WTC11 (cell line): Measurements from ENCODE around the gene SPEF1. TPM values are rescaled to one million over a fixed set of nuclear protein-coding genes. Genes with fewer than 3 reads are reported as not detected.

Experiments
- ATAC-seq: fragments of 200-7000 bp; cut with Tn5 transposase; 2 replicates; pipeline ENCODE4 v1.10.0; 2021; ENCODE audit warnings: mild to moderate bottlenecking, moderate library complexity
- CTCF ChIA-PET: fragments of 300-600 bp; sonication (Branson Sonifier 250); formaldehyde crosslinking; loops from one replicate; lab custom pipeline; 2021; ENCODE audit warnings: antibody characterized with exemption; lab: Charles Lee
- POLR2A ChIA-PET: fragments of 350-600 bp; sonication (Branson Sonifier 250); formaldehyde crosslinking; loops from one replicate; lab custom pipeline; 2021; ENCODE audit warnings: antibody characterized with exemption; lab: Charles Lee
- DNase-seq: peaks from one replicate; pipeline ENCODE4 v3.0.0; 2021; ENCODE audit warnings: low spot score
- H3K27ac Mint-ChIP-seq: 2 replicates; pipeline ENCODE4 v1.8.0; 2021; ENCODE audit warnings: mixed read lengths
- H3K27me3 Mint-ChIP-seq: 2 replicates; pipeline ENCODE4 v1.8.0; 2021; ENCODE audit warnings: low read depth, mild to moderate bottlenecking, moderate library complexity, mixed read lengths
- H3K36me3 Mint-ChIP-seq: 2 replicates; pipeline ENCODE4 v1.8.0; 2021; ENCODE audit warnings: mixed read lengths
- H3K4me1 Mint-ChIP-seq: 2 replicates; pipeline ENCODE4 v1.8.0; 2022; ENCODE audit warnings: mixed read lengths
- H3K4me3 Mint-ChIP-seq: 2 replicates; pipeline ENCODE4 v1.8.0; 2021; ENCODE audit warnings: mild to moderate bottlenecking, moderate library complexity, mixed read lengths
- H3K9me3 Mint-ChIP-seq: 2 replicates; pipeline ENCODE4 v1.8.0; 2021; ENCODE audit warnings: mixed read lengths
- ARID4B ChIP-seq: sonication (generic); formaldehyde crosslinking; IDR thresholded peaks from 2 replicates; pipeline ENCODE4 v1.8.0; 2023; ENCODE audit warnings: missing genetic modification reagents, mild to moderate bottlenecking, borderline replicate concordance
- ATF1 ChIP-seq: sonication (generic); formaldehyde crosslinking; IDR thresholded peaks from 2 replicates; pipeline ENCODE4 v1.8.1; 2023; ENCODE audit warnings: mild to moderate bottlenecking, moderate library complexity, missing genetic modification reagents
- ATF6 ChIP-seq: sonication (generic); formaldehyde crosslinking; IDR thresholded peaks from 2 replicates; pipeline ENCODE4 v1.8.1; 2023; ENCODE audit warnings: mild to moderate bottlenecking, missing genetic modification reagents
- CBFB ChIP-seq: sonication (generic); formaldehyde crosslinking; IDR thresholded peaks from 2 replicates; pipeline ENCODE4 v1.8.1; 2022; ENCODE audit warnings: mild to moderate bottlenecking, low read depth, missing genetic modification reagents
- CREB1 ChIP-seq: sonication (generic); formaldehyde crosslinking; IDR thresholded peaks from 2 replicates; pipeline ENCODE4 v1.8.0; 2023; ENCODE audit warnings: mild to moderate bottlenecking, missing genetic modification reagents
- E2F1 ChIP-seq: sonication (generic); formaldehyde crosslinking; IDR thresholded peaks from 2 replicates; pipeline ENCODE4 v1.8.0; 2022; ENCODE audit warnings: mild to moderate bottlenecking, missing genetic modification reagents
- ESRRA ChIP-seq: sonication (generic); formaldehyde crosslinking; IDR thresholded peaks from 2 replicates; pipeline ENCODE4 v1.8.1; 2022; ENCODE audit warnings: mild to moderate bottlenecking, missing genetic modification reagents, borderline replicate concordance
- GTF2I ChIP-seq: fragments of 250-450 bp; sonication (Bioruptor Pico); conservative IDR thresholded peaks from 2 replicates; pipeline ENCODE4 v1.4.0; 2021; ENCODE audit warnings: mild to moderate bottlenecking
- HMGA2 ChIP-seq: fragments of 250-450 bp; sonication (Bioruptor Pico); IDR thresholded peaks from 2 replicates; pipeline ENCODE4 v1.4.0; 2021; ENCODE audit warnings: mild to moderate bottlenecking, moderate library complexity
- JUN ChIP-seq: sonication (generic); formaldehyde crosslinking; IDR thresholded peaks from 2 replicates; pipeline ENCODE4 v1.8.0; 2023; ENCODE audit warnings: mild to moderate bottlenecking, missing genetic modification reagents
- MYBL2 ChIP-seq: sonication (generic); formaldehyde crosslinking; IDR thresholded peaks from 2 replicates; pipeline ENCODE4 v1.8.1; 2023; ENCODE audit warnings: mild to moderate bottlenecking, moderate library complexity, missing genetic modification reagents
- OVOL2 ChIP-seq: fragments of 250-450 bp; sonication (Bioruptor Pico); IDR thresholded peaks from 2 replicates; pipeline ENCODE4 v1.9.0; 2021; ENCODE audit warnings: mild to moderate bottlenecking, borderline replicate concordance
- STAT6 ChIP-seq: sonication (generic); formaldehyde crosslinking; conservative IDR thresholded peaks from 2 replicates; pipeline ENCODE4 v1.8.1; 2023; ENCODE audit warnings: mild to moderate bottlenecking, low read depth, missing genetic modification reagents, moderate library complexity
- TEAD4 ChIP-seq: sonication (generic); formaldehyde crosslinking; IDR thresholded peaks from 2 replicates; pipeline ENCODE4 v1.8.0; 2022; ENCODE audit warnings: mild to moderate bottlenecking, missing genetic modification reagents
- TP53 ChIP-seq: sonication (generic); formaldehyde crosslinking; IDR thresholded peaks from 2 replicates; pipeline ENCODE4 v1.8.1; 2023; ENCODE audit warnings: mild to moderate bottlenecking, missing genetic modification reagents
- USF1 ChIP-seq: sonication (generic); formaldehyde crosslinking; IDR thresholded peaks from 2 replicates; pipeline ENCODE4 v1.8.0; 2022; ENCODE audit warnings: mild to moderate bottlenecking, missing genetic modification reagents
- ZMAT4 ChIP-seq: fragments of 250-450 bp; sonication (Bioruptor Pico); IDR thresholded peaks from 2 replicates; pipeline ENCODE4 v1.9.0; 2021; ENCODE audit warnings: mild to moderate bottlenecking
- ZNF219 ChIP-seq: sonication (generic); formaldehyde crosslinking; IDR thresholded peaks from 2 replicates; pipeline ENCODE4 v1.8.0; 2023; ENCODE audit warnings: missing genetic modification reagents, mild to moderate bottlenecking, borderline replicate concordance
- ZNF425 ChIP-seq: fragments of 250-450 bp; sonication (Bioruptor Pico); conservative IDR thresholded peaks from 2 replicates; pipeline ENCODE4 v1.9.0; 2021; ENCODE audit warnings: mild to moderate bottlenecking
- total RNA-seq: library from RNA; stranded (reverse); gene quantifications from 3 replicates; pipeline ENCODE4 v1.2.3, GENCODE V29; 2021

SPEF1 gene
- total RNA-seq, 1 experiment from 2014 or later: 0.72 TPM

GRCh38 chr20:3735768-3736167 lies 45.5 kb downstream of the SPEF1 start (continued):
- no peak for TF ChIP-seq ARID4B
- no peak for TF ChIP-seq ZMAT4 (CRISPR knock-in tag)
- no peak for TF ChIP-seq TEAD4 (CRISPR knock-in tag)
- TF ChIP-seq OVOL2 (CRISPR knock-in tag): no peak
- no peak for TF ChIP-seq TP53 (CRISPR knock-in tag)
- TF ChIP-seq GTF2I: no peak
- no peak for TF ChIP-seq MYBL2 (CRISPR knock-in tag)
- TF ChIP-seq CREB1 (CRISPR knock-in tag): no peak
- TF ChIP-seq ESRRA: no peak
- no peak for TF ChIP-seq CBFB (CRISPR knock-in tag)
- TF ChIP-seq STAT6 (CRISPR knock-in tag): no peak
- no peak for TF ChIP-seq USF1 (CRISPR knock-in tag)
- no peak for TF ChIP-seq JUN (CRISPR knock-in tag)

GRCh38 chr20:3734111-3734843 lies 47.0 kb downstream of the SPEF1 start:
- Mint-ChIP-seq H3K9me3 (no peaks in the 10 kb centered on the region), H3K4me1 (peaks cover 28% of the 10 kb centered on the region)
- TF ChIP-seq ZNF425 (CRISPR knock-in tag) (no peak), HMGA2 (CRISPR knock-in tag) (no peak), ATF6 (no peak), ATF1 (CRISPR knock-in tag) (no peak), E2F1 (CRISPR knock-in tag) (no peak), ZNF219 (no peak)
- TF ChIP-seq, all 79 proteins: peak for 0
- Mint-ChIP-seq H3K27ac (no peak overlapping the region), H3K36me3 (no peaks in the 10 kb centered on the region), H3K27me3 (peaks cover 33% of the 10 kb centered on the region), H3K4me3 (no peak overlapping the region)
- DNase-seq (no peak), ATAC-seq (no peak)
- ChIA-PET POLR2A (interaction anchor here (0.6 to 1.2 kb wide), 2 partner anchors 19 to 115 kb away, joined by 3 read pairs; no protein-coding TSS in a partner anchor), CTCF (no interaction called here)
